ENCODE data around the gene CSNK1G1. TPM values are rescaled to one million over a fixed set of nuclear protein-coding genes. Genes with fewer than 3 reads are reported as not detected.
A peak's percentile ranks its signal among the peaks of the same experiment; 100 is the strongest.

Gene CSNK1G1
- total and polyA plus RNA-seq, 2 of the 8 experiments (the other 6 are each of a cell fraction or from before 2014, with no cell fraction given): 6.0 to 12.9 TPM

DNA sequence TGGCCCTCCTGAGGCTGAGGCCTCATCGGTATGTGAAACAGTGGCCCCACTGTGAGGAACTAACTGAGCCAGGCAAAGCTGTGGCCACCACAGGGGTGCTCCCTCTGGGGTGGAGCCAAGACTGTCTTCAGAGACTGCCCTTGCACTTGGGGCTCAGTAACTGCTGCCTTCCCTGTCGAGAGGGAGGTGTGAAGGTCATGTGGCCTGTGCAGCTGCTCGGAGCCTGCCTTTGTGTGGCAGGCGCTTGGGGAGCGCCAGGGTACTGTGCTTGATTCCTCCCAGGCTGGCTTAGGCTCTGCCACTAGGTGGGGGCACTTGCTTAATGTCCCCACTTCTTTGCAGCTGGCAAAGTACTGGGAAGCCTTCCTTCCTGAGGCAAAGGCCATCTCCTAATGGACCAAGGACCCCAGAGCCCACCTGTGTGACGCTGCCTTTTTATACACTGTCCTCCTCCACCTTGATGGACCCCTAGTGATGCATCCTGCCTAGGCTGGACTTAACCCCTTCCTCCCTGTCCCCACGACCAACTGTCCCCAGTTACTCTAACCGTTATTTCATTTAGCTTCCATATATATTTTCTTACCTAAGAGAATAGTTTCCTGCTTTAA is 218.6 kb downstream of the CSNK1G1 start:
- no peaks in the 10 kb centered on the region for H3K27me3 ChIP-seq (replicated peaks in 1 of 4; ENCODE audit: control insufficient read depth in 3 of 4, extremely low read depth in 1 of 4, insufficient read depth in 3 of 4, low read length in 3 of 4)
- H3K27ac ChIP-seq (ENCODE audit: low read depth, low read length): 0 out of 2 replicates have a peak overlapping the region, but pooled peaks have one; percentile 10
- ChIA-PET CTCF (ENCODE audit: partially characterized antibody) (interaction anchor here (0.5 to 2.1 kb wide), 6 partner anchors 11 to 51 kb away, joined by 3 to 7 read pairs (median 3); no protein-coding TSS in a partner anchor), POLR2A (ENCODE audit: partially characterized antibody) (interaction anchor here (0.6 to 1.2 kb wide), 2 partner anchors 20 to 885 kb away, joined by 3 to 4 read pairs; no protein-coding TSS in a partner anchor)
- no peak overlapping the region for H3K18ac ChIP-seq (ENCODE audit: extremely low read depth, low read length)
- peaks cover 0 to 1% of the 10 kb centered on the region in 2 experiments for H4K20me1 ChIP-seq (replicated peaks in 1 of 2; ENCODE audit: control insufficient read depth in 1 of 2, insufficient read depth in 2 of 2, low read length in 2 of 2)
- H3K4me3 ChIP-seq (ENCODE audit: extremely low read depth in 1 of 4, insufficient read depth in 2 of 4, low read depth in 3 of 4, low read length in 4 of 4): no peak overlapping the region
- no peak for FAIRE-seq
- no peak overlapping the region for H2BK15ac ChIP-seq (ENCODE audit: low read length)
- H2BK120ac ChIP-seq (replicated peaks; ENCODE audit: low read depth, low read length): no peak overlapping the region
- no peaks in the 10 kb centered on the region for H3K79me2 ChIP-seq (ENCODE audit: control insufficient read depth in 1 of 2, insufficient read depth in 2 of 2, low read length in 2 of 2)
- no peaks in the 10 kb centered on the region for H3K79me1 ChIP-seq (ENCODE audit: low read depth, low read length)
- no peak overlapping the region for H3K14ac ChIP-seq (ENCODE audit: insufficient read length)
- no peak overlapping the region for H3K4me2 ChIP-seq (ENCODE audit: insufficient read depth in 1 of 2, low read depth in 2 of 2, low read length in 2 of 2)
- H4K8ac ChIP-seq (ENCODE audit: extremely low read depth, insufficient read depth, low read length): no peak overlapping the region
- H2AFZ ChIP-seq (ENCODE audit: low read length): no peak overlapping the region
- H3K23me2 ChIP-seq (ENCODE audit: low read depth, low read length): no peaks in the 10 kb centered on the region
- H2BK20ac ChIP-seq (ENCODE audit: low read length): no peak overlapping the region
- 87% methylated on average over 8 of the region's 8 CpGs; no CpG with 5 or more reads in 1 of the 2 experiments for WGBS, 2 experiments (ENCODE audit: extremely low coverage in 1 of 2, insufficient coverage in 1 of 2, insufficient read length in 1 of 2, insufficient replicate concordance in 2 of 2, low coverage in 1 of 2, low lambda C conversion rate in 2 of 2, missing lambda C conversion rate in 1 of 2)
- no peak overlapping the region for H3K56ac ChIP-seq (replicated peaks; ENCODE audit: insufficient read length, low read depth, low read length)
- H3K4me1 ChIP-seq (replicated peaks in 1 of 4; ENCODE audit: control insufficient read depth in 3 of 4, insufficient read depth in 4 of 4, low read length in 3 of 4): peaks cover 0 to 6% (median 2%) of the 10 kb centered on the region in 4 experiments; a peak in 1 of 7 replicates
- H3K4ac ChIP-seq (replicated peaks; ENCODE audit: insufficient read length, low read depth, low read length): no peak overlapping the region
- H4K91ac ChIP-seq (replicated peaks; ENCODE audit: insufficient read length, low read length): no peak overlapping the region
- H3K36me3 ChIP-seq (ENCODE audit: control insufficient read depth in 2 of 4, insufficient read depth in 4 of 4, low read length in 3 of 4): peaks cover 10 to 25% (median 19%) of the 10 kb centered on the region in 4 experiments; a peak in 7 of 8 replicates
- no peak overlapping the region for H3K9ac ChIP-seq (replicated peaks in 1 of 4; ENCODE audit: extremely low read depth in 1 of 4, low read depth in 3 of 4, low read length in 3 of 4)
- H4K5ac ChIP-seq (ENCODE audit: insufficient read length, low read depth, low read length): no peak overlapping the region
- no peak overlapping the region for H3K23ac ChIP-seq (ENCODE audit: insufficient read length)
- no peak overlapping the region for H2AK5ac ChIP-seq (ENCODE audit: low read depth, low read length)
- H2BK12ac ChIP-seq (ENCODE audit: low read depth, low read length): no peak overlapping the region
- no peaks in the 10 kb centered on the region for H3K9me3 ChIP-seq (ENCODE audit: insufficient read depth in 2 of 2, low read depth in 1 of 2, low read length in 1 of 2)
- no peak for DNase-seq (ENCODE audit: low read depth in 1 of 2, low spot score in 2 of 2)
- no peak overlapping the region for H2BK5ac ChIP-seq (ENCODE audit: low read depth, low read length)
- peak in 1 of 2 experiments; percentile 36; a peak in 1 of 4 replicates for TF ChIP-seq RAD21 (IDR thresholded peaks at IDR 0.05 in 1 of 2, conservative IDR thresholded peaks at IDR 0.05 in 1 of 2; ENCODE audit: low read depth in 2 of 2, low read length in 2 of 2)
- TF ChIP-seq ATF2 (IDR thresholded peaks at IDR 0.05; ENCODE audit: low read length): no peak
- no peak for TF ChIP-seq SAP30 (IDR thresholded peaks at IDR 0.05; ENCODE audit: insufficient read depth, insufficient replicate concordance, low read length)
- TF ChIP-seq E2F6 (IDR thresholded peaks at IDR 0.05): 0 out of 2 replicates have a peak, but pooled peaks have one; percentile 44
- peak; percentile 10 to 29 (median 14); a peak in 2 of 4 replicates for TF ChIP-seq CTCF (IDR thresholded peaks at IDR 0.05; ENCODE audit: control extremely low read depth in 1 of 3, insufficient read depth in 1 of 3, low read depth in 1 of 3, low read length in 3 of 3)
